HG02938 (cell line): ENCODE measurements around the gene ZNF324B.
"Not testable (repeated sequence)": the region's sequence is repeated elsewhere in the genome, so short reads cannot be mapped to it uniquely, and the experiment has no call there.

Experiments
- ATAC-seq: cut with Tn5 transposase; IDR thresholded peaks from one replicate; pipeline ENCODE4 v1.9.1; 2021; ENCODE audit warnings: mild to moderate bottlenecking, moderate library complexity; ENCODE audit not compliant: unreplicated experiment

The ZNF324B gene

GRCh38 chr19:58451358-58452101 lies at the start of gene ZNF324B:
Gene ZNF324B, plus strand, starts transcription at chr19:58451622. Its CDS starts 2,080 bp downstream, at chr19:58453702.
- ATAC-seq, result peak; percentile 84

GRCh38 chr19:58401840-58402421 lies 49.5 kb upstream of the ZNF324B start:
- ATAC-seq, result no peak

- not testable (repeated sequence) for ATAC-seq
Measured at GRCh38 chr19:58403920-58404478, 47.4 kb upstream of the ZNF324B start.

GRCh38 chr19:58406818-58407657 lies 44.4 kb upstream of the ZNF324B start:
- ATAC-seq, result no peak

- ATAC-seq, result no peak
Measured at GRCh38 chr19:58407658-58408151, 43.7 kb upstream of the ZNF324B start.

- ATAC-seq, result peak; percentile 92
Measured at GRCh38 chr19:58408152-58409009, 43.0 kb upstream of the ZNF324B start, which contains the start of gene ZNF584. Gene ZNF584, plus strand, starts transcription at chr19:58408649. Its CDS starts 499 bp downstream, at chr19:58409148.

GRCh38 chr19:58409010-58409790 lies 42.2 kb upstream of the ZNF324B start:
- peak; percentile 17 for ATAC-seq

- no peak for ATAC-seq
Measured at GRCh38 chr19:58416604-58417003, 34.8 kb upstream of the ZNF324B start.

- ATAC-seq, result no peak
Measured at GRCh38 chr19:58417071-58417470, 34.4 kb upstream of the ZNF324B start.

GRCh38 chr19:58428617-58429016 lies 22.8 kb upstream of the ZNF324B start:
- ATAC-seq, result no peak

- ATAC-seq, result no peak
Measured at GRCh38 chr19:58429745-58430144, 21.7 kb upstream of the ZNF324B start.

- ATAC-seq, result no peak
Measured at GRCh38 chr19:58434217-58434616, 17.2 kb upstream of the ZNF324B start.

GRCh38 chr19:58439576-58440554 lies 11.6 kb upstream of the ZNF324B start, which contains the start of gene ZNF132:
Gene ZNF132, minus strand, starts transcription at chr19:58440153. Its CDS starts 332 bp downstream, at chr19:58439821.
- ATAC-seq, result peak; percentile 97

- ATAC-seq, result no peak
Measured at GRCh38 chr19:58440556-58440955, 10.9 kb upstream of the ZNF324B start.

GRCh38 chr19:58442986-58443385 lies 8.4 kb upstream of the ZNF324B start:
- not testable (repeated sequence) for ATAC-seq

- not testable (repeated sequence) for ATAC-seq
Measured at GRCh38 chr19:58448860-58449259, 2.6 kb upstream of the ZNF324B start.

GRCh38 chr19:58449980-58450379 lies 1.4 kb upstream of the ZNF324B start:
- ATAC-seq, result not testable (repeated sequence)

GRCh38 chr19:58450856-58451357 lies 515 bp upstream of the ZNF324B start:
- peak; percentile 18 for ATAC-seq
